Adrenal gland (tissue), 5 donors: ENCODE results near the gene ARHGEF40.
"Not testable (repeated sequence)": the region's sequence is repeated elsewhere in the genome, so short reads cannot be mapped to it uniquely, and the experiment has no call there.

ENCODE experiments used
- POLR2A ChIP-seq, 2 donors: fragments of 450-650 bp; IDR thresholded peaks; one replicate each; pipeline ENCODE4 v1.6.1; 2017; ENCODE audit warnings: antibody characterized with exemption in 2 of 2, mild to moderate bottlenecking in 2 of 2, moderate library complexity in 1 of 2
- TF ChIP-seq, protein P1 (sequence below), 6 experiments: fragments of 450-650 bp in 4 of 6; fragments of 200-600 bp in 2 of 6; sonication (generic) in 1 of 6; IDR thresholded peaks; 1 replicate in 5 of 6; 2 replicates in 1 of 6; pipeline versions ENCODE4 v1.5.1 to v1.8.0; 2016 to 2021; ENCODE audit warnings: antibody characterized with exemption in 6 of 6, mild to moderate bottlenecking in 2 of 6, moderate library complexity in 1 of 6
- donor health status: DM: no; HTN: no; CAD: no.

DNA sequence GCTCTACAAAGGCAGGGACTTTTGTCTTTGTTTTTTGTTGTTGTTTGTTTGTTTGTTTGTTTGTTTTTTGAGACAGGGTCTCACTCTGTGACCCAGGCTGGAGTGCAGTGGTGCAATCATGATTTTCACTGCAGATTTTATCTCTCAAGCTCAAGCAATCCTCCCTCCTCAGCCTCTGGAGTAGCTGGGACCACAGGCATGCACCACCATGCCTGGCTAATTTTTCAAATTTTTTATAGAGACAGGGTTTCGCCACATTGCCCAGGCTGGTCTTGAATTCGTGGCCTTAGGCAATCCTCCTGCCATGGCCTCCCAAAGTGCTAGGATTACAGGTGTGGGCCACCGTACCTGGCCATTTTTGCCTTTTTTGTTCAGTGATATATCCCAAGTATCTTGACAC, 29.2 kb upstream of the ARHGEF40 start:
- TF ChIP-seq, protein P1, sequence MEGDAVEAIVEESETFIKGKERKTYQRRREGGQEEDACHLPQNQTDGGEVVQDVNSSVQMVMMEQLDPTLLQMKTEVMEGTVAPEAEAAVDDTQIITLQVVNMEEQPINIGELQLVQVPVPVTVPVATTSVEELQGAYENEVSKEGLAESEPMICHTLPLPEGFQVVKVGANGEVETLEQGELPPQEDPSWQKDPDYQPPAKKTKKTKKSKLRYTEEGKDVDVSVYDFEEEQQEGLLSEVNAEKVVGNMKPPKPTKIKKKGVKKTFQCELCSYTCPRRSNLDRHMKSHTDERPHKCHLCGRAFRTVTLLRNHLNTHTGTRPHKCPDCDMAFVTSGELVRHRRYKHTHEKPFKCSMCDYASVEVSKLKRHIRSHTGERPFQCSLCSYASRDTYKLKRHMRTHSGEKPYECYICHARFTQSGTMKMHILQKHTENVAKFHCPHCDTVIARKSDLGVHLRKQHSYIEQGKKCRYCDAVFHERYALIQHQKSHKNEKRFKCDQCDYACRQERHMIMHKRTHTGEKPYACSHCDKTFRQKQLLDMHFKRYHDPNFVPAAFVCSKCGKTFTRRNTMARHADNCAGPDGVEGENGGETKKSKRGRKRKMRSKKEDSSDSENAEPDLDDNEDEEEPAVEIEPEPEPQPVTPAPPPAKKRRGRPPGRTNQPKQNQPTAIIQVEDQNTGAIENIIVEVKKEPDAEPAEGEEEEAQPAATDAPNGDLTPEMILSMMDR (IDR thresholded peaks at IDR 0.05) = not testable (repeated sequence)
- TF ChIP-seq POLR2A (IDR thresholded peaks at IDR 0.05) = not testable (repeated sequence)
